GM12878 (cell line): ENCODE results near the gene FUT6. TPM values are rescaled to one million over a fixed set of nuclear protein-coding genes. Genes with fewer than 3 reads are reported as not detected.

Experiments
- ATAC-seq: fragments of 200-7000 bp; cut with Tn5 transposase; 3 replicates; pipeline ENCODE4 v1.9.1; 2020; ENCODE audit warnings: mild to moderate bottlenecking, moderate library complexity
- BruUV-seq: library from RNA; stranded (reverse); fragments of 400-500 nt; replicated peaks from 2 replicates; lab custom pipeline; 2021; lab: Mats Ljungman, UMichigan
- CTCF ChIA-PET: fragments of 300-600 bp; sonication (Branson Sonifier 250); formaldehyde crosslinking; extraction: SDS; loops from one replicate; lab custom pipeline; 2021; ENCODE audit warnings: inconsistent platforms; lab: Yijun Ruan, JAX
- POLR2A ChIA-PET: fragments of 350-600 bp; formaldehyde crosslinking; extraction: SDS; loops from one replicate; lab custom pipeline; 2021; ENCODE audit warnings: inconsistent platforms; lab: Charles Lee
- RAD21 ChIA-PET: fragments of 300-600 bp; sonication (Branson Sonifier 250); formaldehyde crosslinking; loops from one replicate; lab custom pipeline; 2023; ENCODE audit warnings: antibody characterized with exemption; ENCODE audit not compliant: unreplicated experiment; lab: Charles Lee
- SMC1A ChIA-PET: fragments of 300-600 bp; sonication (Branson Sonifier 250); formaldehyde crosslinking; loops from one replicate; lab custom pipeline; 2023; ENCODE audit not compliant: unreplicated experiment, uncharacterized antibody; lab: Charles Lee
- DNase-seq: peaks from one replicate; pipeline ENCODE4 v3.0.0-alpha.2; 2011; ENCODE audit warnings: low read depth, low spot score
- FAIRE-seq: peaks from 3 replicates; lab custom pipeline; 2011; peaks lifted over from hg19 to GRCh38; lab: Jason Lieb, UNC
- H2AFZ ChIP-seq: 2 replicates; pipeline ENCODE4 v1.6.0; 2011; ENCODE audit warnings: low read depth, low read length, control low read depth; ENCODE audit not compliant: control insufficient read depth
- H3K27ac ChIP-seq: 2 replicates; pipeline ENCODE4 v1.5.1; 2011; ENCODE audit warnings: control low read depth; ENCODE audit not compliant: control insufficient read depth, insufficient read depth
- H3K27me3 ChIP-seq, 2 experiments: replicated peaks in 1 of 2; 2 replicates each; pipeline versions ENCODE4 v1.6.0 to v1.6.1; 2011; ENCODE audit warnings: low read length in 1 of 2; ENCODE audit not compliant: control insufficient read depth in 2 of 2, insufficient read depth in 2 of 2
- H3K36me3 ChIP-seq, 2 experiments: 2 replicates each; pipeline ENCODE4 v1.5.1; 2011; ENCODE audit warnings: low read length in 1 of 2; ENCODE audit not compliant: control insufficient read depth in 2 of 2, insufficient read depth in 2 of 2
- H3K4me1 ChIP-seq: 2 replicates; pipeline ENCODE4 v1.6.1; 2011; ENCODE audit warnings: mild to moderate bottlenecking, low read length, moderate library complexity, mixed read lengths; ENCODE audit not compliant: control insufficient read depth, insufficient read depth
- H3K4me2 ChIP-seq: 2 replicates; pipeline ENCODE4 v1.6.0; 2011; ENCODE audit warnings: control low read depth; ENCODE audit not compliant: control insufficient read depth, insufficient read depth
- H3K4me3 ChIP-seq: fragments of 200-600 bp; sonication (generic); 2 replicates; pipeline ENCODE4 v1.5.1; 2016
- H3K79me2 ChIP-seq: 2 replicates; pipeline ENCODE4 v1.6.0; 2011; ENCODE audit warnings: low read length; ENCODE audit not compliant: control insufficient read depth, insufficient read depth
- H3K9ac ChIP-seq: 2 replicates; pipeline ENCODE4 v1.8.0; 2011; ENCODE audit warnings: low read length, control low read depth, mixed read lengths; ENCODE audit not compliant: control insufficient read depth, insufficient read depth
- H3K9me3 ChIP-seq: replicated peaks from 3 replicates; pipeline ENCODE4 v1.5.1; 2011; ENCODE audit warnings: mild to moderate bottlenecking, low read length; ENCODE audit not compliant: control insufficient read depth, insufficient read depth
- H4K20me1 ChIP-seq: 2 replicates; pipeline ENCODE4 v1.6.0; 2011; ENCODE audit not compliant: control insufficient read depth, insufficient read depth
- BCL3 ChIP-seq: IDR thresholded peaks from 2 replicates; pipeline ENCODE4 v1.6.1; 2011; ENCODE audit warnings: borderline replicate concordance, low read depth, mild to moderate bottlenecking, moderate library complexity, low read length; ENCODE audit not compliant: insufficient read depth, poor library complexity, severe bottlenecking
- CEBPB ChIP-seq, 2 experiments: fragments of 150-350 bp in 1 of 2; IDR thresholded peaks; 2 replicates each; pipeline ENCODE4 v1.6.1; 2012 to 2014; ENCODE audit warnings: low read depth in 2 of 2, low read length in 2 of 2, borderline replicate concordance in 1 of 2, inconsistent platforms in 1 of 2
- EGR1 ChIP-seq, 2 experiments: IDR thresholded peaks; 1 replicate in 1 of 2; 2 replicates in 1 of 2; pipeline ENCODE4 v1.6.1; 2011 to 2012; ENCODE audit warnings: low read depth in 2 of 2, low read length in 2 of 2, borderline replicate concordance in 1 of 2, mild to moderate bottlenecking in 1 of 2, moderate library complexity in 1 of 2
- IRF3 ChIP-seq: fragments of 450-650 bp; IDR thresholded peaks from 2 replicates; pipeline ENCODE4 v1.6.1; 2014; ENCODE audit warnings: mild to moderate bottlenecking
- TARDBP ChIP-seq: IDR thresholded peaks from 2 replicates; pipeline ENCODE4 v1.6.1; 2016; ENCODE audit warnings: borderline replicate concordance
- WGBS: methylation state at CpG from one replicate; pipeline ENCODE4 v1.1.6; 2016; ENCODE audit warnings: low lambda C conversion rate; ENCODE audit not compliant: insufficient replicate concordance, insufficient coverage; ENCODE audit errors: missing lambda C conversion rate; 5-methylcytosine and 5-hydroxymethylcytosine counted together
- in situ Hi-C: fragments of 300-500 bp; cut with MboI; formaldehyde crosslinking; loops from 9 replicates; pipeline ENCODE4 v1.14.3; 2018; ENCODE audit warnings: mixed read lengths
- intact Hi-C: fragments of 100-400 bp; cut with micrococcal nuclease; formaldehyde crosslinking; loops from one replicate; pipeline ENCODE4 v1.14.2; 2022; ENCODE audit not compliant: unreplicated experiment
- polyA plus RNA-seq, 11 experiments: library from polyadenylated mRNA; depleted of rRNA in 4 of 11; unstranded in 6 of 11; stranded (reverse) in 5 of 11; fragments of >200 nt; fragmentation: Nextera tagmentation in 4 of 11; fragmentation: Illumina TruSeq in 1 of 11; extraction: Ambion mirVana in 4 of 11; extraction: Trizol in 1 of 11; gene quantifications; 1 replicate in 1 of 11; 2 replicates in 10 of 11; pipeline versions ENCODE4 v1.2.1 to v1.2.3, GENCODE V29; 2011 to 2016; ENCODE audit warnings: inconsistent platforms in 2 of 11, missing spikeins in 2 of 11, low read depth in 1 of 11
- total RNA-seq, 4 experiments: library from RNA; depleted of rRNA in 3 of 4; stranded (reverse); fragments of >200 nt in 3 of 4; fragmentation: Illumina TruSeq in 1 of 4; extraction: Trizol in 1 of 4; gene quantifications; 2 replicates each; pipeline versions ENCODE4 v1.2.1 to v1.2.3, GENCODE V29; 2013 to 2021
- TF ChIP-seq, protein P1 (sequence below): IDR thresholded peaks from 2 replicates; pipeline ENCODE4 v1.6.1; 2012; ENCODE audit warnings: low read depth, low read length, improper control_type of control experiment
- TF ChIP-seq, protein P2 (sequence below): IDR thresholded peaks from 2 replicates; pipeline ENCODE4 v1.6.1; 2012; ENCODE audit warnings: low read depth, low read length, improper control_type of control experiment

The FUT6 gene
- total and polyA plus RNA-seq, 10 of the 15 experiments (the other 5 are each of a cell fraction or from before 2014, with no cell fraction given) = not detected

GRCh38 chr19:5820785-5821184, 18.7 kb downstream of the FUT6 start:
- TF ChIP-seq, protein P1, sequence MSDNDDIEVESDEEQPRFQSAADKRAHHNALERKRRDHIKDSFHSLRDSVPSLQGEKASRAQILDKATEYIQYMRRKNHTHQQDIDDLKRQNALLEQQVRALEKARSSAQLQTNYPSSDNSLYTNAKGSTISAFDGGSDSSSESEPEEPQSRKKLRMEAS = no peak
- TF ChIP-seq TARDBP (no peak), BCL3 (no peak), CEBPB (IDR thresholded peaks at IDR 0.05; ENCODE audit: borderline replicate concordance in 1 of 2, low read depth in 2 of 2, low read length in 2 of 2) (no peak), IRF3 (no peak), EGR1 (IDR thresholded peaks at IDR 0.05; ENCODE audit: borderline replicate concordance in 1 of 2, low read depth in 2 of 2, low read length in 2 of 2) (no peak)
- TF ChIP-seq, protein P2, sequence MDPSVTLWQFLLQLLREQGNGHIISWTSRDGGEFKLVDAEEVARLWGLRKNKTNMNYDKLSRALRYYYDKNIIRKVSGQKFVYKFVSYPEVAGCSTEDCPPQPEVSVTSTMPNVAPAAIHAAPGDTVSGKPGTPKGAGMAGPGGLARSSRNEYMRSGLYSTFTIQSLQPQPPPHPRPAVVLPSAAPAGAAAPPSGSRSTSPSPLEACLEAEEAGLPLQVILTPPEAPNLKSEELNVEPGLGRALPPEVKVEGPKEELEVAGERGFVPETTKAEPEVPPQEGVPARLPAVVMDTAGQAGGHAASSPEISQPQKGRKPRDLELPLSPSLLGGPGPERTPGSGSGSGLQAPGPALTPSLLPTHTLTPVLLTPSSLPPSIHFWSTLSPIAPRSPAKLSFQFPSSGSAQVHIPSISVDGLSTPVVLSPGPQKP = no peak
- Histone ChIP-seq H3K27ac (no peak overlapping the region), H3K4me2 (no peak overlapping the region), H3K4me3 (no peak overlapping the region), H3K79me2 (no peaks in the 10 kb centered on the region), H2AFZ (no peak overlapping the region), H3K4me1 (no peaks in the 10 kb centered on the region), H4K20me1 (no peaks in the 10 kb centered on the region), H3K27me3 (no peaks in the 10 kb centered on the region), H3K36me3 (no peaks in the 10 kb centered on the region), H3K9me3 (no peaks in the 10 kb centered on the region), H3K9ac (no peak overlapping the region)
- in situ Hi-C loops (no loop called here), intact Hi-C loops (no loop called here)
- ChIA-PET SMC1A (no interaction called here), RAD21 (no interaction called here), POLR2A (no interaction called here), CTCF (interaction anchor here (1.4 kb wide), 1 partner anchor 17 kb away, joined by 5 read pairs; no protein-coding TSS in a partner anchor)
- ATAC-seq (no peak), FAIRE-seq (no peak), DNase-seq (no peak)
- BruUV-seq = no TSS peak
- 35% methylated on average over 6 of the region's 6 CpGs for WGBS
